Activated gamma-delta T cell treated with Interleukin-2 at 50 U/mL for 16 hours (primary cell): ENCODE results near the gene SLC25A48.

ENCODE experiments used
- DNase-seq: peaks from one replicate; pipeline ENCODE4 v3.0.0-alpha.2; 2020

Gene SLC25A48, protein sequence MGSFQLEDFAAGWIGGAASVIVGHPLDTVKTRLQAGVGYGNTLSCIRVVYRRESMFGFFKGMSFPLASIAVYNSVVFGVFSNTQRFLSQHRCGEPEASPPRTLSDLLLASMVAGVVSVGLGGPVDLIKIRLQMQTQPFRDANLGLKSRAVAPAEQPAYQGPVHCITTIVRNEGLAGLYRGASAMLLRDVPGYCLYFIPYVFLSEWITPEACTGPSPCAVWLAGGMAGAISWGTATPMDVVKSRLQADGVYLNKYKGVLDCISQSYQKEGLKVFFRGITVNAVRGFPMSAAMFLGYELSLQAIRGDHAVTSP

DNA sequence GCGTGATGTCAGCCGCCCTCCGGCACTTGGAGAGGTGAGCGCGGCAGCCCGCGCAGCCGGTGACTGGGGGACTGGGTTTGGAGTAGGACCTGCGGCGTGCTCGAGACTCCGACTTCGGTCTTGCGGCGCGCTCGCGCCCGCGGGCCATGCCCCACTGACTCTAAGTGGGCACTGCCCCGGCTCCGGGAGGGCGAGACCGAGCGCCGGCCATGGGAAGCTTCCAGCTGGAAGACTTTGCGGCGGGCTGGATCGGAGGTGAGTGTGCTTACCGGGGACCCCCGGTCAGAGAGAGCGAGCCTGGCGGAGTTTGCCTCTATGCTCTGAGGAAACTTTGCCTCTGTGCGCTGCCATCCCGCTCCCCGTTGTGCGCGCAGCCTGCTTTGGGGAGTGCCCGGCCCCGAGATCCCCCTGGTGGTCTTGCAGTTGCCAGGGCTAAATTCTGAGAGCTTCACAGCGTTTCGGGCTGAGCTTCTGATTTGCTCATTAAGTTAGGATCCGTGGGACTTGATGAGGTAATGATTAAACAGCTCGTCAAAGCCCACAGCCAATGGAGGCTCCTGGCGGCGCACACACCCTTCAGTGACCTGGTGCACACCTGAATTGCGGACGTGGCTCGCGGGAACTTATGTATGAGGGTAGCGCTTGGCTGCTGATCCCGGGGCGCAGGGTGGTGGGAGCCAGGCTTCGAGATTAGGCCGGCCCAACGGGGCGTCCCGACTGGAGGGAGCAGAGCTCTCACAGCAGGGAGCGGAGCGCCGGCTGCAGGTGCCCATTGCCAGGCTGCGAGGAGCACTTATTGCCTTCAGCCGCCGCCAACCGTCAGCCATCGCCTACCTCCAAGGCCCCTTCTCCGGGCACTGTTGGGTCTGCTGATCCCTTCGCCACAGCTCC is at the start of gene SLC25A48:
Gene SLC25A48, plus strand, starts transcription at position 25 of the 891 bp plus-strand sequence. Its CDS starts 185 bp downstream, at position 210.
- no peak for DNase-seq

DNA sequence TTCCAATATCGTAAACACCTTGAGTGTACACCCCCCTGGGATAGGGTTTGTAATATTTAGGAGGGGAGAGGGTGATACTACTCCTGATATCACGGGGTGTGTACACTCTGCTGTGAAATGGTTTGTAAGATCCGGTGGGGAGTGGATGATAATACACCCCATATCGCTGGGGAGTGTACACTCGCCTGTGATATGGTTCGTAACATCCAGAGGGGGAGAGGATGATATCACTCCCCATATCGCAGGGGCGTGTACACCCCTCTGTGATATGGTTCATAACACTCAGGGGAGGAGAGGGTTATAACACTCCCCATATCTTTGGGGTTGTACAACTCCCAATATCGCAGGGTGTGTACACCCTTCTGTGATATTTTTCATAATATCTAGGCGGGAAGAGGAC is 33.8 kb upstream of the SLC25A48 start:
- no peak for DNase-seq

DNA sequence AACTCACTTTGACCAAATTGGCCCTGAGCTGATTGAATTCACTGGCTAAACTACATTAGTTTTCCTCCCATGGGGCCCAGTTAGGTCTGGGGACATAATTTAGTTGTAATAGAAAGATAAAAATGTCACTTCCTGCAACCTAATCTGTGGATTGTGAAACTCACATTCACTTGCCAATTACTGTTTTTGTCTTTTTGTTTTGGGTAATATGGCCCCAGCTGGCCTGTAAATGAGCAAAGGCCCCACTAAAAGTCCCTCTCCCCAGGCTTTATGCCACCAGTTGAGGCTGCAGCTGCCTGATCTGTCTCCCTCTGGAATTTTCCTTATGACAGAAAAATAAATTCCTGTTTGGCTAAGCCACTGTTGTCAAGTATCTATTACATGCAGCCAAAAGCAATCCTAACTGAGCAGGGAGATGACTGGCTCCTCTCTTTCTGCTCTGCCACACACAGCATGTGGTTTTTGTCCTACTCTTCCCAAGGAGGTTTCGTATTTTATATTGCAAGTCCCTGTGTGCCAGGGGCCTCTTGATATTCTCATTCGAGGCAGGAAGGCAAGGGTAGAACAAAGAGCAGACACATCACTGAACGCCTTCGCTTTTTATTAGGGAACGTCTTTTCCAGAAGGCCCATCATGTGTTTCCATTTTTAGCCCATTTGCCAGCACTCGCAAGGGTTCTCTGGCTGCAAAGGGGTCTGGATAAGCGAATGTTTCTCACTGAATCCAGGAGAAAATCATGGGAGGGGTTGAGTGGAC is 24.1 kb upstream of the SLC25A48 start:
- DNase-seq: no peak

DNA sequence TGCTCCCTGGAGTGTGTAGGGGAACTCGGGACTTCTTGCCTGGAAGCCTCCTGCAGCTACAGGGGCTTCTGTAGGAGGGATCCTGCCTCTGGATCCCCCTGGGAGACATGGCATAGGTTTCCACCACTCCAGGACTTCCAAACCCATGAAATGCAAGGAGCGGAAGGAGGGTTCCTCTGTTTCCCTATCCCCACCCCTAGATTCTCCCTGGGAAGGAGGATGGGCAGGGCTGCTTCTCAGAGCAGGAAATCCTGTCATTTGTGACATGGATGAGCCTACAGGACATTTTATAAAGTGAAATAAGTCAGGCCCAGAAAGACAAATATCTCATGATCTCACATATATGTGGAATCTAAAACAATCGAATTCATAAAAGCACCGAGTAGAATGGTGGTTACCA is 23.5 kb upstream of the SLC25A48 start:
- DNase-seq: no peak

DNA sequence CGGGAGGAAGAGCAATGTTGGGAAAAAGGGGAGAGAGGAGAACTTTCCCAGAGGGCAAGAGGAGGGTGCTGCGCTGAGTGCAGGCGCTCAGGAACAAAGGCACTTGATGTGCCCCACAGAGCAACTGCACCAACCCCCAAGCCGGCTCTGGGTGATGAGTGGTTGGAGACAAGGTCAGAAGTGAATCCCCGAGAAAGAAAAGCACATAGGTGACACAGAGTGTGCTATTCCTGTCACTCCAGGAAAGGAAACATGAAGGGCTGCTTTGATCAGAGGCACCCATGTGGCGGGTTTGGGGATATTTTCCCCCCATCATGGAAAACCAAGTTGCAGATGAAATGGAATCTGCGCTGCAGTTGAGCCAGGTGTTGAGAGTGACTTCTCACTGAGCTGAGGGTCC is 20.7 kb upstream of the SLC25A48 start:
- no peak for DNase-seq

DNA sequence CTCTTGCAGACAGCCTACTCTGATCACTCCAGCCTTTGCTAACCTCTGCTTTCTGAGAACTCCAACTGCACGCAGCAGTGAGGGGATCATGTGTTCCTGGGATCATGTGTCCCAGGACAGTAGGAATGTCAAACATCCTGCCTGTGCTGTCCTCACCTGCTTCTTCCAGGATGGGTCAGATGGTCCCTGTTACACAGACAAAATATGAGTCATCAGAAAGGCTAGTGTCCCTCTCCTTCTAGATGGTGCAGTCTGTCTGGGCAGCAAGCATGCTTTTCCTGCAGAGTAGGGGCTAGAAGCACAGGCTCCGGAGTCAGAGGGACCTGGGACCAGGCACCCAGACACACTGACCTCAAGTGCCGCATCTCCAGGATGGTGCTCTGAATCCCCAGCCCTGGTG is 20.1 kb upstream of the SLC25A48 start:
- no peak for DNase-seq

DNA sequence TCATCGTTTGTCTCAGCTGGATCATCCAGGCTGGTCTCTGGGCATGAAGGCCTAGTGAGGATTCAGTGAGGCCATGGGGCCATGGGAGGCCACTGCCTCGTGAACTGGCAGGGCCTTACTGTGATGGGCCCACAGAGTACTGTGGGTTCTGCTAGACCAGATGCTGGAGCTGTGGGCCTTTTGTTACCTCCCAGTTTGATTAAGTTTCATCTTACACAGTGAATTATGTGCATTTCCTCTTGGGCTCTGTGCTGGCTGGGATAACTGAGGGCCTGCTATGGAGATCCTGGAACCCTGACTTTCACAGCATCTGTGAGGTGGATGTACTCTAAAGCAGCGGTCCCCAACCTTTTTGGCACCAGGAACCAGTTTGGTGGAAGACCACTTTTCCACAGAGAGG is 19.7 kb upstream of the SLC25A48 start:
- DNase-seq: no peak

DNA sequence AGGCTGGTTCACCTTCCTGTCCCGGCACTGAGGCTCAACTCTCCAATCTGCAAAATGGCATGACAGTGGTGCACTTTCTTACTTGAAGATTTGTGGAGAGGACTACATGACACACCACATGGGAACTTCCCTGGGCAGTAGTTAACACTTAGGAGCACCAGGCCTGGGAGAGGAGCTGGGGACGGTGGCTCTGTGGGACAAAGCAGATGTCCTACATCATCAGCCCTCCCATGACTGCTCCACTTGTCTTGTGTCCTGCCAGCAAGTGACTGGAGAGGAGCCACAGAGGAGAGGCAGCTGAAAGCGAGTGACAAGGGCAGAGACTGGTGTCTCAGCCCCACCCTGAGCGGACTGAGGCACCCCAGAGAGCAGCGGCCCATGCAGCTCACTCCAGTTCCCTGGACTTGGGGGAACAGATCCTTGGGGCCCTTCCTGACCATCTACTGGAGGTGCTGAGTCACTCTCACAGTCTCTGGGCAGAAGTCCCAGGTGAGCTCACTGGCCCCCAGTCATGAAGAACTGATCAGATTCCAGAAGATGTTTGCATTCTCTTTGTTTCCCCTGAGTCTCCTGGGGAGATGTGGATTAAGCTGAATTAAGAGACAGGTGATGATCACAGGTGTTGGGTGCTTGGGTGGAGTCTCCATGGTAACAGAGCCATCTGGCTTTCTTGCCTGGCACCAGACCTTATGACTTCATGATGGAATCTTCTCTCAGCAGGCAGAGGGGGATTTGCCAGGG is 13.2 kb upstream of the SLC25A48 start:
- DNase-seq: no peak

DNA sequence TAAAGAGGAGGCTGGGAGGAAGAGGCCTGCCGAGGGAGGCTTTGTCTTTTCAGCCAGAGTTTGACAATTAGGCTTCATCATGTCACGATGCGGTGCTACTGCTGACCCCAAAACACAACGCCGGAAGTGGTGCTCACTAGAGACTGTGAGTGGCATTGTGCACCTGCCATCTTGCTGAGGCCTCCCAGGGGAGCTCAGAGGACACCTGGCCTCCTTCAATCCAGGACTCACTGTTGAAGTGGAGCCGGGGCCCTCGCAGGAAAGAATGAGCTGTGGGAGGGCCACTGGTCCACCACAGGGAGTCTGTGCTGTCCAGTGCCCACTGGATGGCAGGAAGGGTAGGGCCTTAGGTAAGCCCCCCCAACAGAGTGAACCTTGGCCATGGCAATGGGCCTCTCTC is 12.7 kb upstream of the SLC25A48 start:
- no peak for DNase-seq

DNA sequence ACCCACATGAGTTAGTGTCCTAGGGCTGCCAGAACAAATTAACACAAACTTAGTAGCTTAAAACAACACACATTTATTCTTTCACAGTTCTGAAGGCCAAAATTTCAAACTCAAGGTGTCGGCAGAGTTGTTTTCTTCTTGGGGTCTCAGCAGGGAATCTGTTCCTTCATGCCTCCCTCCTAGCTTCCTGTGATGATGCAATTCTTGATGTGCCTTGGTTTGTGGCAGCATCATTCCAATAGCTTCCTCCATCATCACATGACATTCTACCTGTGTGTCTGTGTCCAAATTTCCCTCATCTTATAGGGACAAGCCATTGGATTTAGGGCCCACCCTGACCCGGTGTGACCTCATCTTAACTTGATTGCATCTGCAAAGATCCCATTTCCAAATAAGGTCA is 12.2 kb upstream of the SLC25A48 start:
- no peak for DNase-seq

DNA sequence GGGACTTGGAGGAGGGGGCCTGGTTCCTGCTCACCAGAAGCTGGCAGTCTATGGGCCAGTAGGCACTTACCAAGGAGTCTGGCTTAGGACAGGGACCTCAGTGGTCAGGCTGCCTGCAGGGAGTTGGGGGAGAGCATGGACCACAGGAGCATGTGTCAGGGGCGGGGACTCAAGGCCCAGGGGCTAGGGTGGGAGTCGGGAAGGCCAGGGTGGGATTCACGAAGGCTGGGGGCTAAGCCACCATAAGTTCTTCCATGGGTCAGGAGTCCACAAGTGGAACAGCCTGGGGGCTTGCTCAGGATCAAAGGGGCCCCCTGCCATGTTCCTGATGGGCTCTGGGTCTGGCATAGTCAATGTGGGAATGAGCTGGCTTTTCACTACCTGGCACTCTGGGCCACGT is 11.5 kb upstream of the SLC25A48 start:
- no peak for DNase-seq

DNA sequence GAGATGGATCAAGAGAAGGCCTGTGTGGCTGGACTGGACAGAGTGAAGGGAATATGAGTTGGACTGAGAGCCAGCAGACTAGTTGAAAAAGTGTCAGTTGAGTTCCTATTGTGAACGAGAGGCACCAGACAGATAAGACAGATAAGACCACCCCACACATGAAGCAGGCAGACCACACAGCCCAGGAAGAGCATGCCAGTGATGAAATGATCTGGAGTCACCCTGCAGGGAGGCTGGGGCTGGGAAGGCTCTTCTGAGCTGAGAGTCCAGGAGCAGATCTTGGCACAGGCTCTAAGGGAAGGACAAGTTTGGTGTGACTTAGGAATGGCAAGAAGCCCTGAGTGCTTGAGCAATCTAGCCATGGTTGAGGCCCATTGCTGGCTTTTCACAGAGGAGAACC is 10.6 kb upstream of the SLC25A48 start:
- no peak for DNase-seq

DNA sequence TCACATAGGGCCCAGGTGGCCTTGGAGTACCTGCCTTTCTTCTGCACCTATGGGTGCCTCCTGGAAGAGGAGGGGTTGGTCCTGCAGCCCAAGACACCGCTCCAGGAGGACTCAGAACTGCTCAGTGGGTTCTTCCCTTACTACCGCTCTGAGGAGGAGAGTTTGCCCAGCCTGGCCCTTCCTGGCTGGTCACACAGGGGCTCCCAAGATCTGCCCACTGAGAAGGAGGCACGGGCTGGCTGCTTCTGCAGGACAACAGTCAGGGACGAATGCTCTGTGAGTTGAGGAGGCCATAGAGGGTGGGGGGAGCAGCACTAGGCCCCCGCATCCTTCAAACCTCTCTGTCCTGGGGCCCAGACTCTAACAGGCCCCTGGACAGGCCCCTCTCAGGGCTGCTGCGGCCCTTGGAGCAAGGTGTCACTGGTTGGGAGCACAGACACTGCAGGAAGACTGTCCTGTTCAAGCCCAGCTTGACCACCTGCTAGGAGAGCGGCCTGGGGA is 9.9 kb upstream of the SLC25A48 start:
- DNase-seq: no peak

DNA sequence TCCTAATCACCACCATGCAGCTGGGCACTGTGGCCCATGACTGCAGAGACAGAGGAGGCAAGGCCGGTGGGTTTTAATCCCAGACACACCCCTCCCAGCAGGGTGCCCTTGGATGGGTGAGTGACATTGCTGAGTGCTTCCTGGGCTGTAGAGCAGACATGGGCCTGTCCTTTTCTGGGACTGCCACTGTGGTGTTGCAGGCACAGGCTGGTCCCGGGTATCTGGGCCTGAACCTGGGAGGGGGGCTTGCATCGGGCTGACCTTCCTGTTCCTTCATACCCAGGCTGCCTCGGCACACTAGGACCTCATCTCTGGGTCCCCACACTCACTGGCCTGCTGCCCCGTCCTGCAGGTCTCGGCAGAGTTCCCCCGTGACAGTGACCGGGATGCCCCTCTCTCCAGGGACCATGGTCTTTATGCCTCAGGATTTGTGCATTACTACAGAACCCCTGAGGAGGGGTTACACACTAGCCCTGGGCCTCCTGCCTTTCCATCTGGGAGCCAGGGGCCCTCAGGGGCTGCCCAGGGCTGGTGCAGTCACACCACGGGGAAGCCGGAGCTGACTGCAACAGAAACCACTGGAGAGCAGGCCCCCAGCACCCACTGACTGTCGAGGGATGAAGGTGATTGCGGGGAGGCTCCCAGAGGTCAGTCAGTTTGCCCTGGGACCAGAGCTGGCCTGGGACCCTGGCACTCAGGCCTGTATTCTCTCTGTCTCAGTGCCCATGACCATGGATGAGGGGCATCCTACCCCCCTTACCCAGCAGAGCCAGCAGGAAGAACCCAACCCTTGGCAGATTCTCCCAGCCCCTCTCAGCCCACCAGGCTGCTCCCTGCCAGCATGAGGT is 8.9 kb upstream of the SLC25A48 start:
- DNase-seq: no peak

DNA sequence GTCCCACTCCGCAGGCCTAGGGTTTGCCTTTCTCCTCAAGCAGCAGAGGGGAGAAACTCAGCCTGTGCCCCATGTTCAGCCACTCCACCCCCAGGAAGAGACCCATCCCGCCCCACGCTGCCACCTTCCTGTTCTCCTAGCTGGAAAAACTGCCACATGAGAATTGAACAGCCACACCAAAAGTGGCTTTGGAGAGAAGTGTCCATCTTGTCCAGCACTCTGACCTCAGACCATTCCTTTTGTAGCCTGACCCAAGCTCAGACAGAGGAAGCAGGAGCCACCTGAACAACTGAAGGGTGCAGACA is 8.3 kb upstream of the SLC25A48 start:
- no peak for DNase-seq

DNA sequence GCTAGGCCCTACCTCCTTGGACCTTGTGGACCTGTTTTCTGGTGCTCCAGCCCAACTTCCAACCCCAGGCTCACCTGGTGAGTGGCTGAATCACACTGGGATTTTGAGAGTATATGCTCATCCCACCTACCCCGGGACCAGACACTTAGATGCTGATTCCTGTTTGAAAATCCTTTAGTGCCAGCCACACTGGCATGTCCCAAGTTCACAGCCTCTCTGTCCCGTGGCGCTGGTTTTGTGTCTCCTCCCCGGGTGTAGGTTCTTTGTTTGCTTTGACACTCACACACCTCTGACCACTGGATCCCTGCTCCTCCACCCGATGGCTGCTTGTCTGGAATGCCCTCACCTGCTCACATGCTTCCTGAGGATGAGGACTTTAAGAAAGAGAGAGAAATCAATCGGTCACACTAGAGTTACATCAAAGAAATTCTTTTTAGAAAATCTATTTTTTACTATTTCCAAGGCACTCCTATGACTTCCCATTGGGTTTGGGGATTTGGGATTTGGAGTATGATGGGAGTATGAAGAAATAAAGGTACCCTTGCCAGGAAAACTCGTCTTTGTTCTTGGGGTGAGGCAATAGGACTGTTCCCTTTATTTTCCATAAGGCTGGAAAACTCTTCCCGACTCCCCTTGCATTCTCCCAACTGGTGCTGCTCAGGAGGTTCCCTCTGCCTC is 7.3 kb upstream of the SLC25A48 start:
- no peak for DNase-seq

DNA sequence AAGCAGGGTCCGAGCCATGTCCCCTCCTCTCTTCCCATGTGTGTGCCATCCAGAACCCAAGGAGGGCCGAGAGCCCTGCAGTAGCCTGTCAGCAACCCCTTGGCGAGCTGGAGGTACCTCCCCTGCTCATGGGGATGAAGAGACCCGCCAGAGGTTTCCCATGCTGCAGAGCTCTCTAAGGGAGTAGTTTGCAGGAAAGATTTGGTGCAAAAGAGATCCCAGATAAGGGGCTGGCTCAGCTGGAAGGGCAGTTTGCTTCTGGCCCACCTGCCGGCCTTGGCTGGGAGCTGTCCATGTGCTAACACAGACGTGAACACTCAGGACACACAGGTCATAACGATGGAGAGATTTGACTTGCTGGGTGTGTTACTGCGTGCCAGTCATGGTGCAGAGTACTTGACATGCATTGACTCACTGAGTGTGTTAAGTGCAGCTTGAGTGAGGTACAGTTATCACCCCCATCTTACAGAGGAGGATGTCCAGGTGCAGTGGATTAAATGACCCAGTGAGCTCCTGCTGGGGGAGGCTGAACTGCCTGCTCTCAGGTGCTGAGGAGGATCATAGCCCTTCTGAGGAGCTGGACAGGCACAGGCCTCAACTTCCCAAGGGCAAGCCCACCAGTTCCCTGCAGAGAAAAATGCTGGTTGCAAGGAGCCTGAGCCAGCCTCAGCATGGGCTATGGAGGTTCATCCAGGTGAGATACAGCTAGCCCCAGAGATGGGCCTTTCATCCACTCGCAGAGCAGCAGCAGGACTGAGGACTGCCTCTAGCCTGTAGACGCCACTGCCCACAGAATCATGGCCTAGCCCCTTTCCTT is 6.3 kb upstream of the SLC25A48 start:
- DNase-seq: no peak

DNA sequence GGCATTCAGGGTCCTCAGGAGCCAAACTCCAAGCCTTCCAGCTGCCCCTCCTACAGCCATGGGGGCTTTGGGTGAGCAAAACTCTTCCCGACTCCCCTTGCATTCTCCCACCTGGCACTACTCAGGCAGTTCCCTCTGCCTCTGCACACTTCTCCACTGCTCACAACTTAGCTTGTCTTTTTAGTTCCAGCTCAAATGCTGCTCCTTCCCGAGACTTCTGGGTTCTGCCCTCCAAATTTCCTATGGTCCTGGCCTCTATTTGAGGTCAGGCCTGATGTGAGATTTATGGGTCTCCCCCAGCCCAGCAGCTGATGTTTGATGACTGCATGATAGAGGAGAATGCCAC is 5.7 kb upstream of the SLC25A48 start:
- DNase-seq: no peak

DNA sequence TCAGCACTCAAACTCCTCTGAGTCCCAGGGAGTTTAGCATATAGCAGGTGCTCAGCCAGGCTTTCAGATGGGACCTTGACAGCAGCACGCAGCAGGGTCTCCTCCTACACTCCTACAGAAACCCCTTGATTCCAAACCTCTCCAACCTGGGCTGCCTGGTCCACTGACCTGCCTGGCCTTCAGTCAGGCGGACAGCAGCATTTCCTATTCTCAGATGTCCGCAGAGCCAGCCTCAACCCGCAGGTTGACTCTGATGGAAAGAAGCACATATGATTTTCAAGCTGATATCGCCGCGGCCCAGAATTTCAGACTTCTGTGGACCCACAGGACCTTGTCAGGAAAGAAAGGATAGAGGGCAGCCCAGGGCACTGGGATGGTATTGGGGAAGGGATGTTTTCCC is 5.3 kb upstream of the SLC25A48 start:
- no peak for DNase-seq

DNA sequence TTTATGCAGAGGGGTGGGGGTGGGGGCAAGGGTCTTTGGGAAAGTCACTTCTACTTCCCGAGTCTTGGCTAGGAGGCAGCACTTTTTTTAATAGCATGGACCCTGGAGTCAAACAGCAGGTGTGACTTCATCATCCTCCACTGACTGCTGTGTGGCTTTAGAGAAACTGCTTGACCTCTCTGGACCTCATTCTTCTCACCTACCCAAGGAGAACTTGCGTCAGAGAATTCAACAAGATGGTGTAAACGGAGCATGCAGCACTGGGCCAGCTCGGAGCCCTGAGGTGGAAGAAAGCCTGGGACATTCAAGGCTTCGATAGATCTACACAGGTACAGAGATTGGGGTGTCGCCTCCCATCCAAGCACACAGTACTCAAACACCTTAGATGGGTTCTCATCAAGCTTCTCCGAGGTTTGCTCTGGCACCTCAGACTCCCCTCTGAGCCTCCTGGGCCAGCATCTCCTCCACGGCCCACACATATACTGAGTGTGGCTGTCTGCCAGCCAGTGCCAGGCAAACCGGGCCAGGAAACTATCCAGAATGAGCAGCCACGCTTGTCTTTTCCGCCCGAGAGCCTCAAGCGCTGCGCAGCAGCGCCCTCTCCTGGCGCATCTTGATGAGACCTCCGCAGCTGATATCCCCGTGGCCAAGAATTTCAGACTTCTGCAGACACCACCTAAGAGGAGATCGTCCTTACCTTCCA is 4.6 kb upstream of the SLC25A48 start:
- DNase-seq: no peak
